ENCODE results near the gene MEIOSIN.

DNA sequence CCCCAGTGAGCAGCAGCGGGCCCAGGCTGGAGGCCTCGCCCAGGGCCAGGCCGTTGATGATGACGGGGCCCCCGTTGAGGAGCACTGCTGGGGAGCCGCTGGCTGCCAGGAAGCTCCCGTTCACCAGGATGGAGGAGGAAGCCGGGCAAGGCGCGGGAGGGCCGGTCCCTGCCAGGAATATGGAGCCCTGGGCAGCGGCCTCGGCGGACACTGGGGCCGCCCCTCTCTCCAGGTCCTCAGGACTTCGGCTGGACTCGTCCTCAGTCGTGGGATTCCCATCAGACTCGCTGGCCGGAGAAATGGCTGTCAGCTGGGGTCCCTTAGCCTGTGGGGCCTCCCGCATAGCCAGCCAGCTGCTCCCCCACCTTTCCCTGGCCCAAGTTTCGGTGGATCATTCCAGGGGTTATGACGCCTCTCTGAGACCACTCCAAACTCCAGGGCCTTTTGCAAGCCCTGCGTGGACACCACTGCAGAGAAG, 33.7 kb downstream of the MEIOSIN start:
- TF ChIP-seq, protein P1, sequence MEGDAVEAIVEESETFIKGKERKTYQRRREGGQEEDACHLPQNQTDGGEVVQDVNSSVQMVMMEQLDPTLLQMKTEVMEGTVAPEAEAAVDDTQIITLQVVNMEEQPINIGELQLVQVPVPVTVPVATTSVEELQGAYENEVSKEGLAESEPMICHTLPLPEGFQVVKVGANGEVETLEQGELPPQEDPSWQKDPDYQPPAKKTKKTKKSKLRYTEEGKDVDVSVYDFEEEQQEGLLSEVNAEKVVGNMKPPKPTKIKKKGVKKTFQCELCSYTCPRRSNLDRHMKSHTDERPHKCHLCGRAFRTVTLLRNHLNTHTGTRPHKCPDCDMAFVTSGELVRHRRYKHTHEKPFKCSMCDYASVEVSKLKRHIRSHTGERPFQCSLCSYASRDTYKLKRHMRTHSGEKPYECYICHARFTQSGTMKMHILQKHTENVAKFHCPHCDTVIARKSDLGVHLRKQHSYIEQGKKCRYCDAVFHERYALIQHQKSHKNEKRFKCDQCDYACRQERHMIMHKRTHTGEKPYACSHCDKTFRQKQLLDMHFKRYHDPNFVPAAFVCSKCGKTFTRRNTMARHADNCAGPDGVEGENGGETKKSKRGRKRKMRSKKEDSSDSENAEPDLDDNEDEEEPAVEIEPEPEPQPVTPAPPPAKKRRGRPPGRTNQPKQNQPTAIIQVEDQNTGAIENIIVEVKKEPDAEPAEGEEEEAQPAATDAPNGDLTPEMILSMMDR (IDR thresholded peaks at IDR 0.05) = no peak
- TF ChIP-seq EP300 (IDR thresholded peaks at IDR 0.05) (no peak), POLR2A (IDR thresholded peaks at IDR 0.05) (no peak)
